OCI-LY7 (cell line): ENCODE results near the gene PAX4. TPM values are rescaled to one million over a fixed set of nuclear protein-coding genes. Genes with fewer than 3 reads are reported as not detected.

ENCODE experiments used
- BruUV-seq: library from RNA; stranded (reverse); fragments of 400-500 nt; replicated peaks from 2 replicates; lab custom pipeline; 2021; lab: Mats Ljungman, UMichigan
- CTCF ChIA-PET: fragments of 300-600 bp; sonication (Branson Sonifier 250); formaldehyde crosslinking; loops from one replicate; lab custom pipeline; 2022; ENCODE audit warnings: antibody characterized with exemption; ENCODE audit not compliant: unreplicated experiment; lab: Charles Lee
- POLR2A ChIA-PET: fragments of 300-600 bp; sonication (Branson Sonifier 250); formaldehyde crosslinking; loops from one replicate; lab custom pipeline; 2022; ENCODE audit warnings: antibody characterized with exemption; lab: Charles Lee
- DNase-seq: peaks from one replicate; pipeline ENCODE4 v3.0.0-alpha.2; 2015; ENCODE audit warnings: low spot score
- H2AFZ ChIP-seq: fragments of 200-600 bp; sonication (generic), shearing (Covaris generic); 2 replicates; pipeline ENCODE4 v1.6.1; 2014; ENCODE audit warnings: mild to moderate bottlenecking, antibody characterized with exemption, low read length, moderate library complexity
- H3K27ac ChIP-seq: fragments of 200-600 bp; sonication (generic); 2 replicates; pipeline ENCODE4 v1.5.1; 2014; ENCODE audit warnings: mixed run types, low read depth, mild to moderate bottlenecking, moderate library complexity, low read length, inconsistent platforms; ENCODE audit not compliant: poor library complexity, severe bottlenecking
- H3K36me3 ChIP-seq: fragments of 200-600 bp; sonication (generic); 2 replicates; pipeline ENCODE4 v1.6.1; 2014; ENCODE audit warnings: mild to moderate bottlenecking, antibody characterized with exemption, low read length, moderate library complexity, mixed read lengths; ENCODE audit not compliant: insufficient read depth
- H3K4me1 ChIP-seq: fragments of 200-600 bp; sonication (generic); 2 replicates; pipeline ENCODE4 v1.5.1; 2014; ENCODE audit warnings: mild to moderate bottlenecking, low read length; ENCODE audit not compliant: insufficient read depth, poor library complexity, severe bottlenecking
- H3K4me2 ChIP-seq: fragments of 200-600 bp; sonication (generic); 2 replicates; pipeline ENCODE4 v1.6.1; 2014; ENCODE audit warnings: mild to moderate bottlenecking, low read length
- H3K4me3 ChIP-seq: fragments of 200-600 bp; sonication (generic); 2 replicates; pipeline ENCODE4 v1.5.1; 2014; ENCODE audit warnings: mild to moderate bottlenecking, low read depth, low read length; ENCODE audit not compliant: poor library complexity, severe bottlenecking
- H3K79me2 ChIP-seq: fragments of 200-600 bp; sonication (generic); 2 replicates; pipeline ENCODE4 v1.6.1; 2016; ENCODE audit warnings: low read depth, mild to moderate bottlenecking, low read length, moderate library complexity, mixed read lengths; ENCODE audit not compliant: insufficient read depth
- H3K9me2 ChIP-seq: fragments of 200-600 bp; sonication (generic); 2 replicates; pipeline ENCODE4 v1.6.1; 2016; ENCODE audit warnings: mild to moderate bottlenecking, low read length, mixed read lengths; ENCODE audit not compliant: insufficient read depth
- H3K9me3 ChIP-seq: fragments of 200-600 bp; sonication (generic); 2 replicates; pipeline ENCODE4 v1.6.1; 2014; ENCODE audit warnings: mild to moderate bottlenecking, mixed run types, low read length, mixed read lengths
- H4K20me1 ChIP-seq: fragments of 200-600 bp; sonication (generic); 2 replicates; pipeline ENCODE4 v1.6.1; 2014; ENCODE audit warnings: mild to moderate bottlenecking, antibody characterized with exemption, low read length, moderate library complexity, mixed read lengths; ENCODE audit not compliant: insufficient read depth
- EZH2phosphoT487 ChIP-seq: fragments of 200-600 bp; sonication (generic); IDR thresholded peaks from 2 replicates; pipeline ENCODE4 v1.6.1; 2018; ENCODE audit warnings: low read depth, borderline replicate concordance, mild to moderate bottlenecking, mixed run types, antibody characterized with exemption, low read length, moderate library complexity, mixed read lengths
- intact Hi-C: fragments of 100-400 bp; cut with micrococcal nuclease; formaldehyde crosslinking; loops from one replicate; pipeline ENCODE4 v1.10.0; 2022; ENCODE audit not compliant: unreplicated experiment
- total RNA-seq, 2 experiments: library from RNA; depleted of rRNA in 1 of 2; stranded (reverse); fragments of >200 nt in 1 of 2; shearing (Covaris generic) in 1 of 2; gene quantifications; 2 replicates each; pipeline ENCODE4 v1.2.3, GENCODE V29; 2014 to 2022
- TF ChIP-seq, protein P1 (sequence below): fragments of 200-600 bp; sonication (generic); conservative IDR thresholded peaks from 2 replicates; pipeline ENCODE4 v1.5.1; 2014; ENCODE audit warnings: mild to moderate bottlenecking, antibody characterized with exemption, low read length, moderate library complexity, mixed read lengths

PAX4 gene
- total RNA-seq, 2 experiments from 2014 or later, result not detected

DNA sequence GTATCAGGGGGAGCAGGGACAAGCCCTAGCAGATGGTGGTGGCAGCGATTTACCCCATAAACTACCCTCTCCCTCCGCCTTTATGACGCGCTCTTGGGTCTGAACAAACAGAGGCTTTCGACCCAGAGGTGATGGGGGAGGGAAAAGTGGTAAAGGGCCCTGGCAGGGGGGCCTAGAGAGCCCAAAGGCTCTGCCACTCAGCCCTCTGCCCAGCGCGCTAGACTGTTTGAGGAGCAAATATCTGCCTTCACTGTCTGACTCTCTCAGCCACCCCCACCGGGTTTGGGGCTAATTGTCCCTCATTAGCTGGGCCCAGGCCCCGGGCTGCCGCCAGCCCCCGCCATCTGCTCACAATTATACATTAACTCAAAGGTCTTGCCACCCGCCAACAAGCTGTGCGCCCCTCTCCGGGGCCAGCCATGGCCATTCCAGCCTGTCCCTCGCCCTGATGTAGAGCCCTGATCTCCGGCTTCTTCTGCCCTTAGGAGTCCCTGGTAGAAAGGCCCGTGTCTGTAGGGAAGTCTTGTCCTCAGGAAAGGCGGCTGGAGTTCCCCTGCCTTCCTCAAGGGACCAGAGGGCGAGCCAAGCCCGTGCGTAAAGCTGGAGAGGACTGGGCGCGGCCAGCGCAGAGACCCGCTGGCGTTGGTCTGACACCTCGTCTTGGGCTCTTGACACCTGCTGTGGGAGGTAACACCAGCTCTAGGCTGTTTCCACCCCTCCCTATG is 1.9 kb upstream of the PAX4 start:
- ChIA-PET CTCF (no interaction called here), POLR2A (interaction anchor here (0.6 kb wide), 2 partner anchors 34 to 1343 kb away, joined by 3 read pairs; partner anchors contain the start of gene GCC1)
- BruUV-seq, result no TSS peak
- H3K4me2 ChIP-seq, result no peak overlapping the region
- DNase-seq, result no peak
- no peaks in the 10 kb centered on the region for H4K20me1 ChIP-seq
- intact Hi-C loops, result no loop called here
- no peak overlapping the region for H3K27ac ChIP-seq
- no peaks in the 10 kb centered on the region for H3K4me1 ChIP-seq
- H3K36me3 ChIP-seq, result no peaks in the 10 kb centered on the region
- no peak overlapping the region for H3K4me3 ChIP-seq
- H3K79me2 ChIP-seq, result no peaks in the 10 kb centered on the region
- TF ChIP-seq, protein P1, sequence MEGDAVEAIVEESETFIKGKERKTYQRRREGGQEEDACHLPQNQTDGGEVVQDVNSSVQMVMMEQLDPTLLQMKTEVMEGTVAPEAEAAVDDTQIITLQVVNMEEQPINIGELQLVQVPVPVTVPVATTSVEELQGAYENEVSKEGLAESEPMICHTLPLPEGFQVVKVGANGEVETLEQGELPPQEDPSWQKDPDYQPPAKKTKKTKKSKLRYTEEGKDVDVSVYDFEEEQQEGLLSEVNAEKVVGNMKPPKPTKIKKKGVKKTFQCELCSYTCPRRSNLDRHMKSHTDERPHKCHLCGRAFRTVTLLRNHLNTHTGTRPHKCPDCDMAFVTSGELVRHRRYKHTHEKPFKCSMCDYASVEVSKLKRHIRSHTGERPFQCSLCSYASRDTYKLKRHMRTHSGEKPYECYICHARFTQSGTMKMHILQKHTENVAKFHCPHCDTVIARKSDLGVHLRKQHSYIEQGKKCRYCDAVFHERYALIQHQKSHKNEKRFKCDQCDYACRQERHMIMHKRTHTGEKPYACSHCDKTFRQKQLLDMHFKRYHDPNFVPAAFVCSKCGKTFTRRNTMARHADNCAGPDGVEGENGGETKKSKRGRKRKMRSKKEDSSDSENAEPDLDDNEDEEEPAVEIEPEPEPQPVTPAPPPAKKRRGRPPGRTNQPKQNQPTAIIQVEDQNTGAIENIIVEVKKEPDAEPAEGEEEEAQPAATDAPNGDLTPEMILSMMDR, result no peak
- no peak for TF ChIP-seq EZH2phosphoT487
- no peak overlapping the region for H2AFZ ChIP-seq
- no peaks in the 10 kb centered on the region for H3K9me3 ChIP-seq
- H3K9me2 ChIP-seq, result no peaks in the 10 kb centered on the region

- ChIA-PET POLR2A (no interaction called here), CTCF (no interaction called here)
- DNase-seq, result no peak
- Histone ChIP-seq H3K9me2 (no peaks in the 10 kb centered on the region), H3K4me3 (no peak overlapping the region), H3K36me3 (no peaks in the 10 kb centered on the region), H3K27ac (no peak overlapping the region), H3K4me2 (no peak overlapping the region), H3K4me1 (no peaks in the 10 kb centered on the region), H2AFZ (no peak overlapping the region), H4K20me1 (no peaks in the 10 kb centered on the region), H3K9me3 (no peaks in the 10 kb centered on the region), H3K79me2 (no peaks in the 10 kb centered on the region)
- BruUV-seq, result no TSS peak
- intact Hi-C loops, result no loop called here
- no peak for TF ChIP-seq EZH2phosphoT487
- TF ChIP-seq, protein P1, result no peak
Observed at GRCh38 chr7:127618775-127619174, 833 bp upstream of the PAX4 start.

DNA sequence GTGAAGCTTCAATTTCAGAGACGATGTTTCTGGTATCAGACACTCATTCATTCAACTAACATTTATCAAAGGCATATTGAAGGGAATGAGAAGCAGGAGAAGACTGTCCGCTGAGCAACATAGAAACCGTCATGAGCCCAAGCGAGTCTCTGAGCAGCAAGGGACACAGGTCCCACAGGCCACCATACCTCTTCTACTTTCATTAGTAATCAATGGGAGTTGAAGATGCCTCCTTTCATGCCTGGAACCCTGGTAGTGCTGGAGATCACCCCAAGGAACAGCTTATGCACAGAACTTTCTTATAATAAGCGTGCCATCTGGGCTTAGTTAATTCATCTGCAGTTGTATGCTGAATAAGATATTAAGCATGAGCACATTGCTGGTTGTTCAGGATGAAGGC is 1.2 kb downstream of the PAX4 start:
- Histone ChIP-seq H3K36me3 (no peaks in the 10 kb centered on the region), H3K4me3 (no peak overlapping the region), H2AFZ (no peak overlapping the region), H3K9me3 (no peaks in the 10 kb centered on the region), H4K20me1 (no peaks in the 10 kb centered on the region), H3K9me2 (no peaks in the 10 kb centered on the region), H3K4me1 (no peaks in the 10 kb centered on the region), H3K4me2 (no peak overlapping the region), H3K79me2 (no peaks in the 10 kb centered on the region), H3K27ac (no peak overlapping the region)
- no peak for DNase-seq
- BruUV-seq, result no TSS peak
- intact Hi-C loops, result no loop called here
- TF ChIP-seq EZH2phosphoT487, result no peak
- TF ChIP-seq, protein P1, result no peak
- POLR2A ChIA-PET, result interaction anchor here (1.5 kb wide), 1 partner anchor 33 kb away, joined by 3 read pairs; no protein-coding TSS in a partner anchor
- CTCF ChIA-PET, result no interaction called here
